Kasumi-1 (cell line): ENCODE results near the gene RUNX3.
A peak's percentile ranks its signal among the peaks of the same experiment; 100 is the strongest.

Source experiments
- DNase-seq, 2 experiments: peaks; one replicate each; lab custom pipeline; 2025; lab: John Stamatoyannopoulos, UW

Gene RUNX3

GRCh38 chr1:24864370-24864777, 65.7 kb downstream of the RUNX3 start:
- peak; percentile 33 to 68 for DNase-seq

DNA sequence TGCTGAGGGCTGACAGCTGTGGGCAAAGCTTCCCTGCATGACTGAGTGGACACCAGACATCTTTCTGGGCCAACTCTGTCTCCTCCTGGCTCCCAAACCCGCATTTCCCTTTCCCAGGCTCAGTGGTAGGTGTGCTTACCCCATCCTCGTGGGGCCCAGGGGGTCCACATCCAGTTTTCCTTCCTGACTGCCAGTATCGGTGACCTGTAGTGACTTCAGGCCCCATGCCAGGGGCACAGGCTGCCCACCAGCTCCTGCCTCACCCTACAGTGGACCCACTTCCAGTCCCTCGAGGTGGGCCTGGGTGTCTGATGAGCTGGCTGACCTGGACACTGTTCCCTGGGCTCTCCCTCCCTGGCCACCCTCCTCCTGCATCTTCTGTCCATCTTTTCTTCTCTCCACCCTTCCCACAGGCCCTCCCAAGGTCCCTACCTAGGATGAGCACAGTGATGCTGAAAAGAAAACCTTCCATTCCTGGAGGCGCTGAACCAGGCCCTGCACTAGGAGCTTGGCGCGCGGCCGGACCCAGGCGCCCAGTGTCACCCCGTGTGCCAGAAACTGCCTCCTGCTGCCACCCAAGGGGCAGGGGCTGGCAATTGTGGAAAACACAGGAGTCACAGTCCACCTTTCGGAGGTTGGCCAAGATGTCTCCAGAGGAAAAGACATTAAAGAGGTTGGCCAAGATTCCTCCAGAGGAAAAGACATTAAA, 67.1 kb downstream of the RUNX3 start:
- no peak for DNase-seq

- DNase-seq, result no peak
Measured at GRCh38 chr1:24861821-24862727, 68.0 kb downstream of the RUNX3 start.

DNA sequence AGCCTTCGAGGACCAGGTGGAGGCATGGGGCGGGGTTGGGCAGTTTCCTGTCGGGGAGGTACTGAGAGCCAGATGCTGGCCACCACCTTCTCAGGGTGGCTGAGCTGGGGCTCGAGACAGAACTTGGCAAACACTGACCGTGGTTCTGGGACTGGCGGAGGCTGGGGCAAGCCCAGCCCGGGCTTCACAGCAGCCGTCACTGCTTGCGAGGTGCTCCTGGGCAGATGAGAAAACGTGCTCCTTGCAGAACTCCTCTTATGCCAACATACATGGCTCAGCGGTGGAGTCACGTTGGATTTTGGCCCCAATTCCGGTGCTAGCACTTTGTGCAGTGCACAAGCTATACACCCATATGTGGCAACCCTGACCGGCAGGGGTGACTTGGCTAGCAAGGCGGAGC, 69.2 kb downstream of the RUNX3 start:
- DNase-seq, result no peak

GRCh38 chr1:24859063-24860010, 70.7 kb downstream of the RUNX3 start:
- DNase-seq, result no peak

DNA sequence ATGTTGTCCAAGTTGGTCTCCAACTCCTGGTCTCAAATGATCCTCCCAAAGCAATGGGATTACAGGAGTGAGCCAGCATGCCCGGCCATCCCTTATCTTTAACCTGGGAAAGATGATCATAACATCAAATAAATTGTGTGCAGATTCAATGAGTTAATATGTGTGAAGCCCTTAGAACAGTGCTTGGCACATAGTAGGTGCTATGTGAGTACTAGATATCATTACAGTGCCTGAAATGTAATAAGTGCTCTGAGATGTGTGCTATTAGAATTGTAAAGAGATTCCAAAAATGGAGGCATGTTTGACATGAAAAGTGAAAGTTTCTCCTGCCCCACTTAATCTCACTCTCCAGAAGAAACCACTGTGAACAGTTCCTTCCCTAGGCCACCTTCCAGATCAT, 71.8 kb downstream of the RUNX3 start:
- no peak for DNase-seq

DNA sequence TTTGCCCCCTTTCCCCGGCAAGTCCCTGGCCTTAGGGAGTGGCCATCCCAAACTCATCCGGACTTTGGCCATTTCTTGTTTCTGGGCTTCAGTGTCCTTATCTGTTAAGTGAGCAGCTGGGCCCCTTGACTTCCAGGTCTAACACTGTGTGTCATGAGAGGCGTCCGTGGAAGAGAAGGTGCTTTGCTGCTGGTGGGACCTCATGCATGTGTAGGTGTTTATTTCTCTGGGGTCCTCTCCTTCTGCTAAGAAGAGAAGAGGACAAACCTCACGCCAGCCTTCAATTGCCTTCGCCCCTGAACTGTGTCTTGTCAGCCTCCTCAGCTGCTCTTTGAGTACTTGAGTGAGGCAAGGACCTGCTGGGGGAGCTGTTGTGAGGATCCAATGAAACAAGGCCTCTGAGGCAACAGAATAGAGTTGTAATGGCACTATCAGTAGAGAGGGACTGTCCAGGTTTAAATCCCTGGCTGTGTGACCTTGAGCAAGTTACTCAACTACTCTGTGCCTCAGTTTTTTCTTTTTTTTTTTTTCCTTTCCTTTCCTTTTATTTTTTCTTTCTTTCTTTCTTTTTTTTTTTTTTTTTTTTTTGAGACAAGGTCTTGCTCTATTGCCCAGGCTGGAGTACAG, 72.5 kb downstream of the RUNX3 start:
- DNase-seq, result no peak

- no peak for DNase-seq
Measured at GRCh38 chr1:24856787-24857506, 73.1 kb downstream of the RUNX3 start.

DNA sequence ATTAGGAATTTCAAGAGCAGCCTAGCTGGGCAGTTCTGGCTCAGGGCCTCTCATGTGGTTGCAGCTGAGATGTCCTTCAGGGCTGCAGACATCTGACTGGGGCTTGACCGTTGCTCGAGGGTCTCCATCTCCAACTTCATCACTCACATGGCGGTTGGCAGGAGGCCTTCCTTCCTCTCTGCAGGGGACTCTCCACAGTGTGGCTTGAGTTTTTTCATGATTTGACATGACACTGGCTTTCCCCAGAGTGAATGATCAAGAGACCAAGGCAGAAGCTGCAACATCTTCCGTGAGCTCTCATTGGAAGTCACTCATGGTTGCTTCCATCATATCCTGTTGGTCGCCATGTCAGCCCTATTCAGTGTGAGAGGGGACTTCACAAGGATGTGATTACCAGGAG, 74.6 kb downstream of the RUNX3 start:
- no peak for DNase-seq

GRCh38 chr1:24853649-24854048, 76.4 kb downstream of the RUNX3 start:
- DNase-seq, result no peak

- DNase-seq, result no peak
Measured at GRCh38 chr1:24850328-24850920, 79.7 kb downstream of the RUNX3 start.

DNA sequence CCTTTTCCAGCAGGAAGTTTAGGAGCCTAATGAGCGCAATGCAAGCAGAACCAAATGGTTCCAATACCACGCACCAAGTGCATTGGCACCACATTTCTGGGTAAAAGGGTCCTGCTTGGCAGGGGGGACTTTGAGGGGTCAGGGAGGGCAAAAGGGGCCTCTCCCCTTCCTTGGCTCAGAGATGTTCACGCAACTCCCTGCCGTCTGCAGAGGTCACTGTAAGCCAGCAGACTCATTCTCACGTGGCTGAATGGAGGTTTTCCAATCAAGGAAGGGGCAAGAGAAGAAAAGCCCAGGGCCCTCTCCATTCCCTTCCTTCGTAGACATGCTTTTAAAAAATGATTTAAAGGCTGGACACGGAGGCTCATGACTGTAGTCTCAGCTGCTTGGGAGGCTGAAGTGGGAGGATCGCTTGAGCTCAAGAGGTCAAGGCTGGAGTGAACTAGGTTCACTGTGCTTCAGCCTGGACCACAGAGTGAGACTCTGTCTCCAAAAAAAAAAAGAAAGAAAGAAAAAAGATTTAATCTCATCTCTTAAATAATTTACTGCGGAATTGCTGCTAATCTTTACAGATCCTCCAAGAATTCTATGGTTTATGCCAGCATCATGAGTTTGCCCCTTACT, 80.3 kb downstream of the RUNX3 start:
- DNase-seq, result peak; percentile 51 to 58
